Nucleus accumbens (tissue), 56 donors: ENCODE data around the gene HMCN2.

ENCODE experiments used
- DNase-seq, 56 donors: peaks; one replicate each; lab custom pipeline; 2025; lab: John Stamatoyannopoulos, UW

The HMCN2 gene

GRCh38 chr9:130304116-130304515 lies 38.6 kb downstream of the HMCN2 start:
- DNase-seq: no peak

- DNase-seq: no peak
These were observed 39.1 kb downstream of the HMCN2 start for GRCh38 chr9:130304643-130305042.

GRCh38 chr9:130305381-130305780 lies 39.8 kb downstream of the HMCN2 start:
- DNase-seq: no peak

- DNase-seq: no peak
These were observed 41.5 kb downstream of the HMCN2 start for GRCh38 chr9:130306823-130307666.

- no peak for DNase-seq
These were observed 42.0 kb downstream of the HMCN2 start for GRCh38 chr9:130307667-130307943.

GRCh38 chr9:130308081-130308571 lies 42.6 kb downstream of the HMCN2 start:
- DNase-seq: no peak

GRCh38 chr9:130309689-130310455 lies 44.3 kb downstream of the HMCN2 start:
- DNase-seq: no peak

- DNase-seq: no peak
These were observed 44.9 kb downstream of the HMCN2 start for GRCh38 chr9:130310456-130310855.

GRCh38 chr9:130311003-130311402 lies 45.4 kb downstream of the HMCN2 start:
- DNase-seq: no peak

- no peak for DNase-seq
These were observed 46.0 kb downstream of the HMCN2 start for GRCh38 chr9:130311408-130312140.

GRCh38 chr9:130313103-130313858 lies 47.7 kb downstream of the HMCN2 start:
- DNase-seq: no peak

GRCh38 chr9:130315446-130316226 lies 50.1 kb downstream of the HMCN2 start:
- peak in 1 of 56 donors; percentile 13 for DNase-seq

GRCh38 chr9:130316430-130316829 lies 50.9 kb downstream of the HMCN2 start:
- DNase-seq: no peak

GRCh38 chr9:130319300-130319699 lies 53.7 kb downstream of the HMCN2 start:
- no peak for DNase-seq

GRCh38 chr9:130319944-130320712 lies 54.6 kb downstream of the HMCN2 start:
- no peak for DNase-seq

- DNase-seq: no peak
These were observed 55.3 kb downstream of the HMCN2 start for GRCh38 chr9:130320723-130321481.

GRCh38 chr9:130321539-130321938 lies 56.0 kb downstream of the HMCN2 start:
- DNase-seq: no peak
